Breast epithelium (tissue), 3 donors: Measurements from ENCODE around the gene HAUS6.

Experiments used
- CTCF ChIP-seq, 3 donors: fragments of 450-650 bp; IDR thresholded peaks; one replicate each; pipeline ENCODE4 v1.5.1; 2016 to 2017; ENCODE audit warnings: antibody characterized with exemption in 3 of 3, mild to moderate bottlenecking in 3 of 3, moderate library complexity in 3 of 3
- POLR2A ChIP-seq: fragments of 450-650 bp; IDR thresholded peaks from one replicate; pipeline ENCODE4 v1.6.1; 2016; ENCODE audit warnings: antibody characterized with exemption, mild to moderate bottlenecking, moderate library complexity

- TF ChIP-seq POLR2A (peak; percentile 8), CTCF (IDR thresholded peaks at IDR 0.05) (no peak)
Measured at GRCh38 chr9:19122490-19123042, 19.9 kb upstream of the HAUS6 start.
